ENCODE data around the gene HAPSTR1. TPM values are rescaled to one million over a fixed set of nuclear protein-coding genes. Genes with fewer than 3 reads are reported as not detected.

Gene HAPSTR1
- total and polyA plus RNA-seq, 4 donors = 14.0 to 67.5 (median 42.3) TPM

DNA sequence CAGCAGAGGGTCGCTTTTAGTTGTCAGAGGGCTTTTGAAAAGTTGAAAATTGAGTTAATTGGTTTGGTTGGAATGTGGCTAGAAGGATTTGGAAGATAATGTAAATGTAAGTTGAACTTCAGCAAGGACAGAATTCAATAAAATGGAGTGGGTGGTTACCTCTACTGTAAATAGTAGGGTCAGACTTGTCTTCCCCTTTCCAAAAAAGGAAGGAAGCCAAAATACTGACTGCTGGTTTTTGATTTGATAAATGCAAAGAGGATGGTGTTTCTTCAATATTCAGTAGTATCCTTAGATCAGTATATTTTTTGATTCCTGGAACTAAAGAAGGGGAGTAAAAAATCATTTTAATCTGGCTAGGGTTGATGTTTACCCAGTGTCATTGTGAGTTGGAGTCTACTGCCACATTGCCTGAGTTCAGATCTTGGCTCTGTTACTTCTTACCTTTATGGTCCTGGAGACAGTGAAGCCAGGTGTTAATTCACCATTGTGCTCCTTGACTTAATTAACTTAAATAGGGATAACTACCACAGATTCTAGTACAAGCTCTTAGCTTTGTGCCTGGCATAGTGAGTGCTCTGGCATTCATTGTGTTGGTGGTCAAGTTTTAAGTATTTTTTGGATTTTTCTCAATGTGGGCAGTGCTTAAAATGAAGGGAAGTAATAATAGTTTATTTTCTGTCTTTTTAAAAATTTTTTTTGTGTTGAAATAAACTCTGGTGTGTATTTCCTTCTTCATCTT is 4.4 kb downstream of the HAPSTR1 start:
- DNase-seq = no peak
- no peaks in the 10 kb centered on the region for H3K9me3 ChIP-seq (ENCODE audit: control insufficient read depth, low read length)
- H3K36me3 ChIP-seq (ENCODE audit: control insufficient read depth in 1 of 2, insufficient read depth in 2 of 2, low read length in 1 of 2) = peaks cover 0 to 2% of the 10 kb centered on the region in 2 donors
- intact Hi-C loops (cut with DNase I) = no loop called here
- 38 to 71% methylated on average over 1 of the region's 1 CpG for WGBS, 2 donors
- H3K27me3 ChIP-seq (ENCODE audit: control insufficient read depth in 1 of 2, insufficient read depth in 2 of 2, low read length in 1 of 2) = peaks cover 0 to 2% of the 10 kb centered on the region in 2 donors
- H3K4me1 ChIP-seq (ENCODE audit: control insufficient read depth in 1 of 2, insufficient read depth in 2 of 2, low read length in 2 of 2) = peaks cover 5 to 7% of the 10 kb centered on the region in 2 donors
- no peak overlapping the region for H3K27ac ChIP-seq (ENCODE audit: low read depth in 1 of 2, low read length in 2 of 2)
- H3K4me3 ChIP-seq (ENCODE audit: low read length in 2 of 2) = no peak overlapping the region
- ATAC-seq (ENCODE audit: low FRiP score) = no peak

DNA sequence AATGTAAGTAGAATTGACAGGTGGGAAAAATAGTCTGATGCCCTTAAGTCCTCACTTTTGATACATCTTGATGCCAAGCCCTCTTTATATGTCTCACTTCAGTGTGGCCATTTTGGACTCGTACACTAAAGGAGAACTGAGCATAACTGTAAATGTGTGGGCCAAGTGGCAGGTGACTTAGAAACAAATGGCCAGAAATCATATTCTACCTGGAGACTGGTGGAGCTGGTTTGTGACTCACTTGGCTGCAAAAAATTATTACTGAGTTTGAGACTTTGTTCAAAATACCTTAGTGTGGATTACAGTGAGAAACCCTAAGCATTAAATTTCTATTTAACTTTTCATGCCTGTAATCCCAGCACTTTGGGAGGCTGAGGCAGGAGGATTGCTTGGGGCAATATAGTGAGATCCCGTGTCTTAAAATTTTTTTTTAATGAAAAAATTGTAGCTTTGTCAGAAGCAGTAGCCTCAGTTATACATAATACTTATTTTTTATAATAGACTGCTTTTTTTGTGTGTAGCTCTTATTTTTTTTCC is 5.0 kb downstream of the HAPSTR1 start:
- peaks cover 0 to 2% of the 10 kb centered on the region in 2 donors for H3K36me3 ChIP-seq (ENCODE audit: control insufficient read depth in 1 of 2, insufficient read depth in 2 of 2, low read length in 1 of 2)
- H3K4me3 ChIP-seq (ENCODE audit: low read length in 2 of 2) = no peak overlapping the region
- ATAC-seq (ENCODE audit: low FRiP score) = no peak
- H3K4me1 ChIP-seq (ENCODE audit: control insufficient read depth in 1 of 2, insufficient read depth in 2 of 2, low read length in 2 of 2) = peaks cover 5 to 7% of the 10 kb centered on the region in 2 donors
- H3K27me3 ChIP-seq (ENCODE audit: control insufficient read depth in 1 of 2, insufficient read depth in 2 of 2, low read length in 1 of 2) = peaks cover 0 to under 1% of the 10 kb centered on the region in 2 donors
- intact Hi-C loops (cut with DNase I) = no loop called here
- H3K27ac ChIP-seq (ENCODE audit: low read depth in 1 of 2, low read length in 2 of 2) = no peak overlapping the region
- 56 to 58% methylated on average over 2 of the region's 2 CpGs for WGBS, 2 donors
- no peaks in the 10 kb centered on the region for H3K9me3 ChIP-seq (ENCODE audit: control insufficient read depth, low read length)
- DNase-seq = no peak

DNA sequence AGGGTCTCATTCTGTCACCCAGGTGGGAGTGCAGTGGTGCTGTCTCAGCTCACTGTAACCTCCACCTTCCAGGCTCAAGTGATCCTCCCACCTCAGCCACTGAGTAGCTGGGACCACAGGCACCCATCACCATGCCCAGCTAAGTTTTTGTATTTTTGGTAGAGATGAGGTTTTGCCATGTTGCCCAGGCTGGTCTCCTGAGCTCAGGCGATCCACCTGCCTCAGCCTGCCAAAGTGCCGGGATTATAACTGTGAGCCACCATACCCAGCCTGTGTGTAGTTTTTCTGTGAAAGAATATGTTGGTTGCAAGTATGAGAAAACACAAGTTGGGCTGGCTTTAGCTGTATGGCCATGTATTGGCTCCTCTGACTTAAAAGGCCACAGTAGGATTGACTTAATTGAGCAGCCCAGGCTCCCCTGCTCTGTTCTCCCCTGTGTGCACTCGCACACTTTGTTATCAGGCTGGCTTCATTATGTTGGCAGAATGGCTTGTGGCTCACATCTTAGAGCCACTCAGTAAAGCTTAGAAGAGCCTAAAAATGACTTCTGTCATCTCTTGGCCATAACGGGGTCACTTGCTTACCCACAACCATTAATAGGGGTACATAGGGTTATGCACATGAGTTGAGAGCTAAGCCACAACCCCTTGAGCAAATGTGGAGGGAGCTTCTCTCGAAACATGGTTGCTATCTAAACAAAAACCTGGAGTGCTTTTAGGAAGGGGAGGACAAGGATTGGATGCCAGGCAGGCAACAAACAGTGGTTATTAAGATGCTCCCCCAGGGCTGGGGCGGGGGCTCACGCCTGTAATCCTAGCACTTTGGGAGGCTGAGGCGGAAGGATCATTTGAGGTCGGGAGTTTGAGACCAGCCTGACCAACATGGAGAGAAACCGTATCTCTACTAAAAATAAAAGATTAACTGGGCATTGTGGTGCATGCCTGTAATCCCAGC is 6.1 kb downstream of the HAPSTR1 start:
- peaks cover 5 to 7% of the 10 kb centered on the region in 2 donors for H3K4me1 ChIP-seq (ENCODE audit: control insufficient read depth in 1 of 2, insufficient read depth in 2 of 2, low read length in 2 of 2)
- no peaks in the 10 kb centered on the region for H3K27me3 ChIP-seq (ENCODE audit: control insufficient read depth in 1 of 2, insufficient read depth in 2 of 2, low read length in 1 of 2)
- intact Hi-C loops (cut with DNase I) = no loop called here
- DNase-seq (no peak), ATAC-seq (ENCODE audit: low FRiP score) (no peak)
- peak overlapping the region in 1 of 2 donors; percentile 51 for H3K27ac ChIP-seq (ENCODE audit: low read depth in 1 of 2, low read length in 2 of 2)
- no peaks in the 10 kb centered on the region for H3K9me3 ChIP-seq (ENCODE audit: control insufficient read depth, low read length)
- H3K36me3 ChIP-seq (ENCODE audit: control insufficient read depth in 1 of 2, insufficient read depth in 2 of 2, low read length in 1 of 2) = peaks cover 0 to 2% of the 10 kb centered on the region in 2 donors
- WGBS, 2 donors = 46 to 48% methylated on average over 10 of the region's 10 CpGs
- no peak overlapping the region for H3K4me3 ChIP-seq (ENCODE audit: low read length in 2 of 2)

DNA sequence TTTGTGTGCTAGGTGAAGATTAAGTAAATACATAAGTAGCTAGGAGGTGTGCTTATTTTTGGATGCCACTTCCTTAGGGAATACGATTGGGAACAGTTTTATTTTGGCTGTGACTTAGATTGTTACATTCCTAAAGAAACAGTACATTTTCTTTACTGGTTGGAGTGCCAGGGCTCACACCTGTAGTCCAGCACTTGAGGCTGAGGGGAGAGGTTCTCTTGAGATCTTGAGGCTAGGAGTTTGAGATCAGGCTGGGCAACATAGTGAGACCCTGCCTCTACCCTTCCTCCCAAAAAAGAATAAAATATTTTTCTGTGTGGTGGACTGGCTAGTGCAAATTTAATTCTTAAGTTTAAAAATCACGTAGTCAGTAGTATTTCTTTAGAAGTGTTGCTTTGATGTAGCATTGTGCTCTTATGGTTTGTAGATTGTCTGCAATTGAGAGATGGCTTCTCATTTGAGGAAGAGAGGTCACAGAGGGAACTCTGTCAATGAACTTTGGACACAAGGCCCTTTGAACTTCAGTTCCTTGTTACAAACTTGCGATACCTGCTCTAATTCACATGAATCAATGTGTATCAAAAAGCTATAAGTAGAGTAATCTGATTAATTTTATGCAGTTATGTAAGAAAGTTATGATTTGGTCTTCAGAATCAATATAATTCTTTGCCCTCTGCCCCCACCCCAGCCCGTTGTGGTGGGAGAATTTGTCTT is 7.1 kb downstream of the HAPSTR1 start:
- no peak for ATAC-seq (ENCODE audit: low FRiP score)
- peak overlapping the region in 1 of 2 donors; percentile 51 for H3K27ac ChIP-seq (ENCODE audit: low read depth in 1 of 2, low read length in 2 of 2)

DNA sequence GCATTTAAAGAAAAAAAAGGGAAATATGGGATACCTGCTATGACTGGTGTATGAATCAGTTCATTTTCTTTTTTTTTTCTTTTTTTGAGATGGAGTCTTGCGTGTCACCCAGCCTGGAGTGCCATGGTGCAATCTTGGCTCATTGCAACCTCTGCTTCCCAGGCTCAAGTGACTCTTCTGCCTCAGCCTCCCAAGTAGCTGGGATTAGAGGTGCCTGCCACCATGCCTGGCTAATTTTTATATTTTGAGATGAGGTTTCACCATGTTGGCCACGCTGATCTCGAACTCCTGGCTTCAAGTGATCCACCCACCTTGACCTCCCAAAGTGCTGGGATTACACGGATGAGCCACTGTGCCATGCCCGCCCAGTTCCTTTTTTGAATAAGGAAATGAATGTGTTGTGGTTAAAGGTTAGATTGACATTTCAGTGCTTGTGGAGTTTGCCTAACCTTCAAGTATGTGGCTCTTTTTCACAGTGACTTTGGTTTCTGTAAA is 7.7 kb downstream of the HAPSTR1 start:
- Histone ChIP-seq H3K27me3 (ENCODE audit: control insufficient read depth in 1 of 2, insufficient read depth in 2 of 2, low read length in 1 of 2) (no peaks in the 10 kb centered on the region), H3K27ac (ENCODE audit: low read depth in 1 of 2, low read length in 2 of 2) (no peak overlapping the region), H3K36me3 (ENCODE audit: control insufficient read depth in 1 of 2, insufficient read depth in 2 of 2, low read length in 1 of 2) (peaks cover 2 to 4% of the 10 kb centered on the region in 2 donors), H3K9me3 (ENCODE audit: control insufficient read depth, low read length) (no peaks in the 10 kb centered on the region), H3K4me1 (ENCODE audit: control insufficient read depth in 1 of 2, insufficient read depth in 2 of 2, low read length in 2 of 2) (peaks cover 5 to 7% of the 10 kb centered on the region in 2 donors), H3K4me3 (ENCODE audit: low read length in 2 of 2) (no peak overlapping the region)
- ATAC-seq (ENCODE audit: low FRiP score) = no peak
- no peak for DNase-seq
- intact Hi-C loops (cut with DNase I) = no loop called here
- WGBS, 2 donors = 41 to 48% methylated on average over 5 of the region's 5 CpGs

More for the DNA sequence above, 7.1 kb downstream of the HAPSTR1 start:
- no peak overlapping the region for H3K4me3 ChIP-seq (ENCODE audit: low read length in 2 of 2)
- H3K27me3 ChIP-seq (ENCODE audit: control insufficient read depth in 1 of 2, insufficient read depth in 2 of 2, low read length in 1 of 2) = no peaks in the 10 kb centered on the region
- 32 to 33% methylated on average over 4 of the region's 4 CpGs for WGBS, 2 donors
- no peaks in the 10 kb centered on the region for H3K9me3 ChIP-seq (ENCODE audit: control insufficient read depth, low read length)
- H3K36me3 ChIP-seq (ENCODE audit: control insufficient read depth in 1 of 2, insufficient read depth in 2 of 2, low read length in 1 of 2) = peaks cover 2% of the 10 kb centered on the region in 2 donors
- intact Hi-C loops (cut with DNase I) = no loop called here
- H3K4me1 ChIP-seq (ENCODE audit: control insufficient read depth in 1 of 2, insufficient read depth in 2 of 2, low read length in 2 of 2) = peaks cover 5 to 7% of the 10 kb centered on the region in 2 donors
- DNase-seq = no peak

DNA sequence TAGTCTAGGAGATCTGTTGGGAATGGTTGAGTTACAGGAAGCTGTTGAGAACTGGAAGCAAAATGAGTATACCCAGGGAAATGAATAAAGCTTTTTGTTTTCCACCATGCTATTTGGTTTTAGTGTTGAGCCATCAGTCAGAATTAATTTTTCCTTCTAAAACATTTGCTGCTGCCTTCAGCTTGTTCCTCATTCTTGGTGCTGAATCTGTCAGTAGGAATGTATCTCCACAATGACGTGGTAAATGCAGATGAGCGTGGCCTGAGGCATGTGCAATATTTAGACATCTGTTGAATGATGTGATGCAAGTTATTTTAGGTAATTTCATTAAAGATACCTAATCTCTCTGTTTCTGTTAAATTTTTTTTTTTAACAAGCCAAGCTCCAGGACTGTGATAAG is 10.9 kb downstream of the HAPSTR1 start:
- 2 to 20% methylated on average over 2 of the region's 2 CpGs for WGBS, 2 donors
- Histone ChIP-seq H3K27me3 (ENCODE audit: control insufficient read depth in 1 of 2, insufficient read depth in 2 of 2, low read length in 1 of 2) (no peaks in the 10 kb centered on the region), H3K36me3 (ENCODE audit: control insufficient read depth in 1 of 2, insufficient read depth in 2 of 2, low read length in 1 of 2) (peaks cover 2 to 4% of the 10 kb centered on the region in 2 donors), H3K4me3 (ENCODE audit: low read length in 2 of 2) (no peak overlapping the region), H3K27ac (ENCODE audit: low read depth in 1 of 2, low read length in 2 of 2) (no peak overlapping the region), H3K9me3 (ENCODE audit: control insufficient read depth, low read length) (no peaks in the 10 kb centered on the region), H3K4me1 (ENCODE audit: control insufficient read depth in 1 of 2, insufficient read depth in 2 of 2, low read length in 2 of 2) (peaks cover 4 to 11% of the 10 kb centered on the region in 2 donors)
- DNase-seq = no peak
- intact Hi-C loops (cut with DNase I) = no loop called here
- ATAC-seq (ENCODE audit: low FRiP score) = no peak

DNA sequence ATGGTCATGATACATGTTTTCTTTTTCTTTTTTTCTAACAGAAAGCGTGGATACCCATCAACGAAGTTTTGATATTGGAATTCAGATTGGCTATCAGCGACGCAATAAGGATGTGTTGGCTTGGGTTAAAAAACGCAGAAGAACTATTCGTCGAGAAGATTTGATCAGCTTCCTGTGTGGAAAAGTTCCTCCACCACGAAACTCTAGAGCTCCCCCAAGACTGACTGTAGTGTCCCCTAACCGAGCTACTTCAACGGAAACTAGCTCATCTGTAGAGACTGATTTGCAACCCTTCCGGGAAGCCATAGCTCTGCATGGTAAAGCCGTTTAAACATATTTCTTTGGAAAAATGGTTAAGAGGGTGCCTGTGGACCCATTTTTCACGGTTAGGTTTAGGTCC is 11.5 kb downstream of the HAPSTR1 start:
- DNase-seq (no peak), ATAC-seq (ENCODE audit: low FRiP score) (no peak)
- peaks cover 2 to 4% of the 10 kb centered on the region in 2 donors for H3K36me3 ChIP-seq (ENCODE audit: control insufficient read depth in 1 of 2, insufficient read depth in 2 of 2, low read length in 1 of 2)
- H3K4me3 ChIP-seq (ENCODE audit: low read length in 2 of 2) = no peak overlapping the region
- no peaks in the 10 kb centered on the region for H3K27me3 ChIP-seq (ENCODE audit: control insufficient read depth in 1 of 2, insufficient read depth in 2 of 2, low read length in 1 of 2)
- intact Hi-C loops (cut with DNase I) = no loop called here
- 88% methylated on average over 13 of the region's 13 CpGs for WGBS, 2 donors
- peaks cover 3 to 8% of the 10 kb centered on the region in 2 donors for H3K4me1 ChIP-seq (ENCODE audit: control insufficient read depth in 1 of 2, insufficient read depth in 2 of 2, low read length in 2 of 2)
- no peaks in the 10 kb centered on the region for H3K9me3 ChIP-seq (ENCODE audit: control insufficient read depth, low read length)
- no peak overlapping the region for H3K27ac ChIP-seq (ENCODE audit: low read depth in 1 of 2, low read length in 2 of 2)

DNA sequence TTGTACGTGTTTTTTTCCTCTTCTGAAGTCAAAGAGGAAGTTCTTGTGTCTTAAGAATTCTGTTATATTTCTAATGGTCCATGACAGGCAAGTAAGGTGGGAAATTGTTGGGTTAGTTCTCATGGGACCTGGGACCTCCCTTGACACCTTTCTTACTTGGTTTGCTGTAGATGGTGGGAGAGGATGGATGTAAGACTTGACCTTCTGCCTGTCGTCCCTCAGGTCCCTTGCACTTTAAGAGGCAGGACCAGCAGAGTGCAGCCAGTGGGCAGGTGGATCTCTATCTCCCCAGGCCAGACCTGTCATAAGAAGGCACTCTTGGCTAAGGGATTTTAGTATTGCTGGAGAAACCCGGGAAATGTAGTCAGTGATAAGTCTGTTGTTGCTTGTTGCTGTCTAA is 12.1 kb downstream of the HAPSTR1 start:
- Histone ChIP-seq H3K36me3 (ENCODE audit: control insufficient read depth in 1 of 2, insufficient read depth in 2 of 2, low read length in 1 of 2) (peaks cover 4% of the 10 kb centered on the region in 2 donors), H3K4me3 (ENCODE audit: low read length in 2 of 2) (no peak overlapping the region), H3K27me3 (ENCODE audit: control insufficient read depth in 1 of 2, insufficient read depth in 2 of 2, low read length in 1 of 2) (no peaks in the 10 kb centered on the region), H3K27ac (ENCODE audit: low read depth in 1 of 2, low read length in 2 of 2) (no peak overlapping the region), H3K4me1 (ENCODE audit: control insufficient read depth in 1 of 2, insufficient read depth in 2 of 2, low read length in 2 of 2) (peaks cover 3 to 8% of the 10 kb centered on the region in 2 donors), H3K9me3 (ENCODE audit: control insufficient read depth, low read length) (no peaks in the 10 kb centered on the region)
- 51 to 58% methylated on average over 3 of the region's 3 CpGs for WGBS, 2 donors
- intact Hi-C loops (cut with DNase I) = no loop called here
- DNase-seq (no peak), ATAC-seq (ENCODE audit: low FRiP score) (no peak)
